Hindlimb muscle (tissue), 1 donor: ENCODE results near the gene PDGFB. TPM values are rescaled to one million over a fixed set of nuclear protein-coding genes. Genes with fewer than 3 reads are reported as not detected.

ENCODE experiments used
- DNase-seq: peaks from one replicate; pipeline ENCODE4 v3.0.0-alpha.2; 2013
- polyA plus RNA-seq: library from polyadenylated mRNA; unstranded; fragments of 120-200 nt; gene quantifications from one replicate; pipeline ENCODE4 v1.2.1, GENCODE V29; 2013; ENCODE audit not compliant: insufficient read length

PDGFB gene
- polyA plus RNA-seq, 1 donor, result 26.6 TPM

DNA sequence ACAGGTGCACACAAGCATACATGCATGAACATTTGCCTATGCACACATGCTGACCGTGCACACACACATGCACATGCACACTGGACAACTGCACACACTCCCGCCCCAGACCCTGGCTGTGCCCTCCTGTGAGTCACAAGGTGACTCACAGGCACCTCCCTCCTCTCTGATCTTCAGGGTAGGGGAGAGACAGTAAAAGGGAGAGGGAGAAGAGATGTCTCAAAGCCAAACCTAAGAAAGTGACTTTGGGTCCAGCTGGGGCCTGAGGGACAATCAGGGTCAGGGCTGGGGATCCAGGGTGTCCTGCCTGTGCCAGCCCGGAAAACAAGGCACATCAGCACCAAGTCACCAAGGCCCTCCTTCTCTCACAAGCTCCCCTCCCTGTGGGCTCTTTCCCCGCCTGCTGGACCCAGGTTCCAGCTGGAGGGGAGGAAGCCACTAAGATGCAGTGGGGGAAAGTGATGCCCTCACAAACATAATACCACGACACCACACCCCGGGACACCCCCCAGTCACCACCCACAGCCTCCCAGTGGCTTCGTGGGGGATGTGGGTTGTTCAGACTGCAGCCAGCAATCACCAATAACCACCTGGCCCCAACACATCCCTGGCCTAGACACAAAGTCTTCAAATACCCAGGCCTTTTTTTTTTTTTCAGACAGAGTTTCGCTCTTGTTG is 39.3 kb downstream of the PDGFB start:
- no peak for DNase-seq

DNA sequence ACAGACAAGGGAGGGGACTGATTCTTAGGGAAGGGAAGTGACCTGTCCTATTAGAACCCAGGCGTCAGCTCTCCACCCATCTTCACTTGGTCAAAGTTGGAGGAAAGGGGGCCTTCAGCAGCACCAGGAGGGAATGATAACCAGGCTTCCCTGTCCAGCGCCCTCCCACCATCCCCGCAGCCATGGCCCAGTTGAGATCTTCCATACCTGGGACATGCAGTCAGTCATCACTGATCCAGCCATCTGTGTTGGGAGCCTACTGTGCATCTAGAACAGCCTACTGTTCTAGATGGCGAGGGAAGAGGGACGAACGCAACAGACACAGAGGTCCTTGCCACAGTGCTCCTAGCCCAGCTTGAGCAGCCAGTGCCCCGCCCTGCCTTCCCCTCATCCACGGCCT is 40.6 kb downstream of the PDGFB start:
- DNase-seq, result no peak

DNA sequence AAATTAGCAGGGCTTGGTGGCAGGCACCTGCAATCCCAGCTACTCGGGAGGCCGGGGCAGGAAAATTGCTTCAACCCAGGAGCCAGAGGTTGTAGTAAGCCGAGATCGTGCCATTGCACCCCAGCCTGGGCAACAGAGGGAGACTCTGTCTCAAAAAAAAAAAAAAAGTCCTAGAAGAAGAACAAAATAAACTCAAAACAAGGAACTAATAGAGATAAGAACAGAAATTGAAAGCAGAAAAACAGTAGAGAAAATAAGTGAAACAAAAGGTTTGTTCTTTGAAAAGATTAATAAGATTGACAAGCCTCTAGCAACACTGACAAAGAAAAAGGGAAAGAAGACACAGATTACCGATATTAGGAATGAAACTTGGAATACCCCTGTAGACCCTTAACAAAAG is 47.2 kb downstream of the PDGFB start:
- DNase-seq, result no peak

DNA sequence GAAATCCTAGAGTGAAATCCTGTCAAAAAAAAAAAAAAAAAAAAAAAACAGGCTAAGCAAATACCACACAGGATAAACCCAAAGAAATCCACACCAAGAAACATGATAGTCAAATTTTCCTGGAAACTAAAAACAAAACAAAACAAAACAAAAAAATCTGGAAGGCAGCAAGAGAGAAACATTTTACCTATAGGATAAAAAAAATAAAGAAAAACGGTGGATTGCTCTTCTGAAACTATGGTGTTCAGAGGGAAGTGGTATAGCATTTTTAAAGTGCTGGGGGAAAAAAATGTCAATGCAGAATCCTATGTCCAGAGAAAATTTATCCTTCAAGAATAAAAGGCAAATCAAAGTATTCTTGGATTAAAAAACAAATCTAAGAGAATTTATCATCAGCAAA is 50.7 kb downstream of the PDGFB start:
- DNase-seq, result no peak

DNA sequence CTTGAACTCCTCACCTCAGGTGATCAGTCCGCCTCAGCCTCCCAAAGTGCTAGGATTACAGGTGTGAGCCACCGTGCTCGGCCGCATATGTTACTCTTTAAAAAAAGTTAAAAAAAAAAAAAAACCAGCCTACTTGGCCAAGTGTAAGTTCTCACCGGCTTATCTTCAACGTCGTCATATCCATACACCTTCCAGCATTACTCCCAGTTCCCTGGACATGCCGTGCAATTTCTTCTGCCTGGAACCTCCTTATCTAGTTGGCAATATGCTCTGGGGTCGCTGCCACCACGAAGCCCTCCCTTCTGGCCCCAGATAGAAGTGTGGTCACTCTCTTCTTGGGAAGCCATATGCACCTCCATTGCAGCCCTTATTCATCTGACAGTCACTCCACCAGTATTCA is 56.0 kb downstream of the PDGFB start:
- DNase-seq, result no peak

DNA sequence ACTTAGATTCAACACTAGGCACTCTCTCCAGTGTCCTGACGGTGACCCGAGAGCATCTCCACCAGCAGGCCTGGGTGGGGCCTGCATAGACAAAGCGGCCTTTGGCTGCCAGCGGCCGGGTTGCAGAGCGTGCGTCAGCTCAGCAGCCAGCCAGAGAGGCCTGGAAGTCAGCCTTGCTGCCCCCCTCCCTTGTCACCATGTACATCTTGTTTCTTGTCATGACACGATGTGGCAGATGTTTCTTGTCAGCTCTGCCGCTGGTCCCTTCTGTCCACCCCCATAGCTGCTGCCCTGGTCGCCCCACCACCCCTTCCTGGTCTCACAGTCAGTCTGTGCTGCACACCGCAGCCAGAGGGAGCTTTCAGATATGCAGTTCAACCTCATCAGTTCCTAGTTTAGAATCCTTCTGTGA is 59.2 kb downstream of the PDGFB start:
- peak; percentile 61 for DNase-seq

DNA sequence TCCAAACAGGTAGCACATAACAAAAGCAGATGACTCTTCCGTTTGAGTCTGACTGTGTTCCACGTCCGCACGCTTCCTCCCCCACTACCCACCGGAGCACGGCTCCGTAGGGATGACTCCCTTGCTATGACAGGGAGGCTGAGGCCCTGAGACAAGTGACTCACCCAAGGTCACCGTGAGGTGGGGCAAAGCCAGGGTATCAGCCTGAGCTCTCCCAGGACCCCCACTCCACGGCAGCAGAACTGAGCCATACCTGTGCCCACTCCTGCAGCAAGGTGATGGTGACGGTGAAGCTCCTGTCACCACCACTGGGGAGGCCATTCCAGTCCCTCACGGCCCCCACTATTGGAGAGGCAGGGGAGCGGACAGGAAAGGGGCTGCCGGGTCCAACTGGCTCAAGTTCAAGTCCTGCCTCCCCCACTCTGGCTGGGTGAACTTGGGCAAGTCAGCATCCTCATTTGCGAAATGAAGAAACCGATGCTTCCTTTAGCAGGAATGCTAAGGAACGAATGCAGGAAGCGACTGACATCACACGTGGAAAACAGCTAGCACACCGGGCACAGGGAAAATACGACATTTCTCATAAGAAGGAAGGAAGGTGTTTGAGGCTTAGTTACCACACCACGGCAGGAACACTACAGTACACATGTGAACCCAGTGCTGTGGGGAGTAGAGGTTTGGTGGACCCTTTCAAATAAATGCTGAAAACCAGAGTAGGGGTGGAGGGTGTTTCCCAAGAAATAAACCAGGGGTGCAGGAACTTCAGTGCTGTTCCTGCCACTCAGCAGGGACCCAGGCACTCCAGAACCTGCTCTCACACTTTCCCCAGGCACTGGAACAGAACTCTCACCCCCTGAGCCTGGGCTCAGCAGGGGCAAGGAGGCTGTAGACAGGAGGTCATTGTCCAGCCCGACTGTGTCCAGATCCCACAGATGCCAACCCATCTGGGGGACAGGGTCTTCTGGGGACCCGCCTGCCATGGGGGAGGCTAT is 59.9 kb downstream of the PDGFB start:
- no peak for DNase-seq

DNA sequence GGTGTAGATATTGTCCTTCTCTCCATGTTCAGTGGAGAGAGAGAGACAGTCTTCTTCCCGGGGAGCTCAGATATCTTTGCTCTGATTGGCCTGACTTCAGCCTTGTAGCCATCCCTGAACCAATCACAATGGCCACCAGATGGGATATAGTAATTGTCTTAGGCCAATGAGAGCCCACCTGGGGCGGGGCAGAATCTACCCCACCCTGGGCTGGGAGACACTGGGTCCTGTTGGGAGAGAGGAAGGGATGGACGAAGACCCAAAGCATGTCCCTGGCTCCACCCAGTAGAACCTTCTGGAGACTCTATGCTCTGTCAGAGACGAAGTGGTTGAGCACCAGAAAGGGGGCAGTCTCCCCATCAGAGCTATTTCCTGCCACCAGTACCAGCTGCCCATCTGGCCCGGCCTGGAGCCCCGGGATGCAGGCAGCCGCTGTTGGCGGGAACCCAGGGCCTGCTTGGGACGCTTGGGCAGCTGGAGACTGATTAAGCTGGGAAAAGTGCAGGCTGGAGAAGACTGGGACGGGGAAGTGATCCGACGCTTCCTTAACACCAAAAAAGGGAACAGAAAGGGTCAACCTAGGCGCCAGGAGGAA is 60.7 kb downstream of the PDGFB start:
- DNase-seq, result no peak

DNA sequence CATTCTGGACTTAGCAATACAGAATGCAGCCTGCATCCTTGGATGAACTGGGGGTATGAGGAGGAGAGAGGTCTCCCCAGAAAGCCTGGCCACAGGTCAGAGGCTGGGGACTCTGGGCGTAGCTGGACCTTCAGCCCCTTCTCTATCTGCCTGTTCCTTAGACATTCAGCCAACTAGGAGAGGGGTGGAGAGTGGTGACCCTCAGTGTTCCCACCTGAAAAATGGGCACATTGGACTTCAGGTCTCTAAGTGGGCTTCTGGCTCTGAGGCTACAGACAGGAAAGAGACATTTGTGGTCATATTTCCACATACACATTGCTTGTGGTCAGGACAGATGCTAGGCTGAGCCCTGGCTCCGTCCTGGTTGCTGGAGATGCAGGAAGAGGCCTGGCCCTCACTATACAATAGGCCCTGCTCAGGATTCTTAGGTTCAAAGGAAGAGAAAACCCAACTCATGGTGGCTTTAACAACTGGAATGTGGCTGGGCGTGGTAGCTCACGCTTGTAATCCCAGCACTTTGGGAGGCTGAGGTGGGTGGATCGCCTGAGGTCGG is 62.2 kb downstream of the PDGFB start:
- DNase-seq, result no peak

DNA sequence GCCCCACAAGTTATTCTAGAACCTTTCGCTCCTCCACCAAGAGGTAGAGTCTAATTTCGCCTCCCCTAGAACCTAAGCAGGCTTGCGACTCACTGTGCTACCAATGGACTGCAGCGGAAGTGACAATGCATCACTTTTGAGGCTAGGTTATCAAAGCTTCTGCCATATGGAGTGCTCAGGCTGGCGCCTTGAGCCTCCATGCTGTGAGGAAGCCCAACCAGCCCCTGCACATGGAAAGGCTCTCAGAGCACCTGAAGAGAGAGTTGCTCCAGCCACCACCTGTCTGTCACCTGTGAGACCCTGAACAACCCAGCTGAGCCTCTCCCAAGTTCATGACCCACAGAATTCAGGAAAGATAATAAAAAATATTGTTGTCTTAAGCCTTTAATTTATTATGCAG is 63.0 kb downstream of the PDGFB start:
- no peak for DNase-seq

DNA sequence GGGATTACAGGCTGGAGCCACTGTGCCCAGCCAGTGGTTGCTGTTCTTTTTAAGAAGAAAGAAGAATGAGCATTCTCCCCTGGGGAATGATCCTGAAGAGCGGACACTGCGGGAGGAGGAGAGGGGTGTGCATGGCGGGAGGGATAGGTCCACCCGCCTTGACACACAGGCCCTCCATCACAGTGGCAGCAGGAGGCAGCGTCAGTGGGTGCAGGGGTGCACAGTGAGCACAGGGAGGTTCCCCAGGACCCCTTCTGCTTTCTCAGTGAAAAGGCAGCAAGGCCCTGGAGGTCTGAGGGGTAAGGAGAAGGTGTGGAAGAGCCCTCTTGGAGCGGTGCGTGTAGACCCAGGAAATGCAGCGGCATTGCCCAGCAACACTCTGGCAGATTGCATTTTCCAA is 63.4 kb downstream of the PDGFB start:
- DNase-seq, result no peak

DNA sequence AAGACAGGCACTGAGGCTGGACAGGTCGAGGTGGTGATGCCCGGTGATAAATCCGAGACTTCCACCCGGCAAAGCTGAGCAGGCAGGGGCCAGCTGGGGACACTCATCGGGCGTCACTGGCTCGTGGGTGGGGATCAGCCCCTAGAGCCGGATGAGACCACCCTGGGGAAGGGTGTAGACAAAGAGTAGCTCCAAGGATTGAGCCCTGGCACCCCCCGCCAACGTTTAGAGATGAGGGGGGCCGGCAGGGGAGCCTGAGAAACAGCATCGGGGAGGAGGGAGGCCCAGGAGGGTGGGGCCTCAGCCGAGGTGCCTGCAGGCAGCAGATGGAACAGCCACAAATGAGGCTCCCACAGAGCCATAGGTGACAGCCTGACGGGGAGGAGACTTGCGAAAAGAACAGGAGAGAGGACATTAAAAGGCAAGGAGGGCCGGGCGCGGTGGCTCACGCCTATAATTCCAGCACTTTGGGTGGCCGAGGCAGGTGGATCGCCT is 64.9 kb downstream of the PDGFB start:
- no peak for DNase-seq

DNA sequence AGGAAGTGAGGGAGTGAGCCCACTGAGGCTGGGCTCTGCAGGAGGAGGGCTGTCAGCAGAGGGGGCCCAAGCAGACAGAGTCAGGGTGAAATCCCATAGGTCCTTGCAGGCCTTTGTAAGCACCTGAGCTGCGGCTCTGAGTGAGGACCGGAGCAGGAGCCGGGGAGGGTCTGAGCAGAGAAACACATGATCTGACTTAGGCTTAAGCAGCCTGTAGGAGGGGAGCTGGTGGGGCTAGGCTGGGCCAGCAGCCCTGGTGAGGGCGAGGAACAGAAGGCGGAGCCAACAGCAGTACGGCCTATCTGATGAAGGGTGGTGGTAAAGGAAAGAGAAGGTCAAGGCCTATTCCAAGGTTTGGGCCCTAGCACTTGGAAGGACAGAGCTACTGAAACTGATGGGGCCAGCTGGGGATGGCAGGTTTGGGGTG is 65.4 kb downstream of the PDGFB start:
- DNase-seq, result no peak

DNA sequence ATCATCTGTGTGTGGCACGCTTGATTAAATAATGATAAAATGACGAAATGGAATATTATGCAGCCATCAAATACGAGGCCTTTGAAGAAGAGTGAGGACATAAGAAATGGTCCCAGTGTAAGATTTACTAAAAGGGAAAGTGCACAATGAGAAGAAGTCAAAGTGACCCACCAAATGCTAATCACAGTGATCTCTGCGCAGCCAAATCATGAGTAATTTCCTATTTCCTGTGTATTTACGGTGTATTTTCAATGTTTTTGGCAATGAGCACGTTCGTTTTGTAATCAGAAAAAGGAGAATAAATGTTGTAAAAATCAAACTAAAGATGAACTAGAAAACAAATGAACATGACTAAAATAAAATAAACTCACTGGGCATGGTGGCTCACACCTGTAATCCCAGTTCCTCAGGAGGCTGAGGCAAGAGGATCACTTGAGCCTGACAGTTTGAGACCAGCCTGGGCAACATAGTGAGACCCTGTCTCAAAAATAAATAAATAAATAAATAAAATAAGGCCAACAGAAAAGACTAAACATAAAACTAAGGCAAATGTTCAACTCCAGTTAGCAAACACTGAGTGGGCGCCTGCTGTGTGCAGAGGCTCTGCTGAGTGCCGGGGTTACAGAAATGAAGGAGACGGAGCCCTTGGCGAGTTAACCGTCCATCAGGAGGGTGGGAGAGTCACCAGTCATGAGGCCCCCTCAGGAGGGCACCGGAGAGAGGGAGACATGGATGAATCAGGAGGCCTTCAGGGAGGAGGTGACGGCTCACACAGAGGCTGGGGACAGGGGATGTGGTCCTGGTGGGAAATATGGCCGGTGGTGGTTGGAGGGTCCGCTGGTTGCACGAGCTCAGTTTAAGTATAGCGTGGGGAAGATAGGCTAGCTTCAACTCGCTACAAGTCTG is 66.3 kb downstream of the PDGFB start:
- DNase-seq, result no peak

DNA sequence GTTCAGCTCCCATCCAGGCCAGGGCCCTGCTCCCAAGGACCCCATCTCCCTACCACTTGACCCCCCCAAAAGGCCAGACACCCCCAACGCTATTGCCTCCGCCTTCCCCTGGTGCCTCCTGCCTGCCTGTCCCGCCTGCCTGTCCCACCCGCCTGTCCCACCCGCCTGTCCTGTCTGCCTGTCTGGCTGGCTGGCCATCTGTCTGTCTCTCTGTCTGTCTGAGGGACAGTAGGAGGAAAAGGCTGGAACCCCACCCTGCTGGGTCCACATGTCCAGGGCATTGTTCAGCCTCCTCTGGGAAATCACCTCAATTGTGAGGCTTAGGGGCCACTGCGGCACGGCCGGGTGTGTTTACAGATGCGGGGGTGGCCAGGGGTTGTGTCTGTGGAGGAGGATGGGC is 67.0 kb downstream of the PDGFB start:
- no peak for DNase-seq

DNA sequence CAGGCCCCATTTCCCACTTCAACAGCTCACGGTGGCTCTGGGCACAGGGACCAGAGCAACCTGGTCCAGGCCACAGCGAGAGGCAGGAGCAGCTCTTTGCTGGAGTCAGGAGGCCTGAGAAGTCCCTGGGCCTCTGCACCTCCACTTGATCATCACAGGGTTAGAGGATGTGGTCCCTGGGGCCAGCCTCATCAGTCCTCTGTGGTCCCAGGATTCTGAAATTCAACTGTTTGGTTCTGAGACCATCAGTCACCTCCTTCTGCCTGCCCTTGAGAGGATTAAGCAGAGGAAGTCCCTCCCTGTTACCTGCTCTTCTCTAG is 67.4 kb downstream of the PDGFB start:
- no peak for DNase-seq

DNA sequence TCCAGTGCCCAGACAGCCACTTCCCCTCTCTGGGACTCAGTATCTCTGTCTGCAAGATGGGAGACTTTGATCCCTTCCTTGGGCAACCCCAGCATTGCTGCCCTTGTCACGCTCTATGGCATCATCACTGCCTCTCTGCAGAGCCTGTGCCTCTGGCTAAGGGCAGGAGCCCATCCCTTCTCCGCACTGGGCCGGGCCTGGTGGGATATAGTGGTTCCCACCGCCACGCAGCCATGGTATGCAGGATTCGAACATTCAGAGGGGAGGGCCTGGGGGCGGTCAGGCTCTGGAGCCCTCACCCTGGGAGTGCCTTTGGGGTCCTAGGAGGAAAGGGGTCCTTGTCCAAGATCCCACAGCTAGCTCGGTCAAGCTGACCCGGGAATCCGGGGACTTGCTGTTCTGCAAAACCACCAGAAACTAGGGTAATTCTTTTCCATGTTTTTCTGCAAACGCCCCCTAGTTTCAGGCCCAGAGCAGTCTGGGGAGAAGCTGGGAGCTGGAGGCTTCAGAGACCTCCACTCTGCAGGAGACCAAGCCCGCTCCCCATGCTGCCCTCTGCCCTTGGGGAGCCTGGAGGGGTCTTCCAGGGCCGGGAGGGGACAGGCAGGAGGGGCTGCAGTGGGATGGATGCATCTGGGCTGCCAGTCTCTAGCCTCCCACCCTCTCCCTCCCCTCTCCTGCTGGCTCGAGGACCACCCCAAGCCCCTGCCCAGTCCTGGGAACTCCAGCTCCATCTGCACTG is 67.9 kb downstream of the PDGFB start:
- DNase-seq, result no peak

DNA sequence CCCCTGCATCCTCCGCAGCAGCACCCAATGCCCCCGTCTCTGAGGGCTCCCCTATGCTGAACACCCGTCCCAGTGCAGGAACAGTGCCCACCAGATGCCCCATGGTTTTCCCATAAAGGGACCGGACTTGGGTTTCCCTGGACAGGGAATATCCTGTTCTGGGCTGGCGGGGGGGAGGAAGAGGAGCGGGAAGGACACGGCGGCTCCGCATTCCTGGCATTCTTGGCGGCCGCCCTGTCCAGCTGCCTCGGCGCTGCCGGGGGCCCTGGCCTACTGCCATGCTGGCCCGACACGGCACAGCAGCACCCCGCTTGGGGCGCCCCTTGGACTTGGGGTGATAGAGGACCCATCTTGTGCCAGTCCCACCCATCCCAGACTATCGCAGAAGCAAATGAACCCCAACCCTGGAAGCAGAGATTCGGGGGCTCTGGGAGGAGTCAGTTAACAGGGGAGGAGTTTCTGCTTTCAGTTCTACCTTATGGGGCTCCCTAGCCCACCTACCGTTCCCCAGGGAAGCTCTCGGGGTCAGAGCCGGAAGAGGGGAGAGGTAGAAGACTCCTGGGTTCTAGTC is 68.6 kb downstream of the PDGFB start:
- no peak for DNase-seq

DNA sequence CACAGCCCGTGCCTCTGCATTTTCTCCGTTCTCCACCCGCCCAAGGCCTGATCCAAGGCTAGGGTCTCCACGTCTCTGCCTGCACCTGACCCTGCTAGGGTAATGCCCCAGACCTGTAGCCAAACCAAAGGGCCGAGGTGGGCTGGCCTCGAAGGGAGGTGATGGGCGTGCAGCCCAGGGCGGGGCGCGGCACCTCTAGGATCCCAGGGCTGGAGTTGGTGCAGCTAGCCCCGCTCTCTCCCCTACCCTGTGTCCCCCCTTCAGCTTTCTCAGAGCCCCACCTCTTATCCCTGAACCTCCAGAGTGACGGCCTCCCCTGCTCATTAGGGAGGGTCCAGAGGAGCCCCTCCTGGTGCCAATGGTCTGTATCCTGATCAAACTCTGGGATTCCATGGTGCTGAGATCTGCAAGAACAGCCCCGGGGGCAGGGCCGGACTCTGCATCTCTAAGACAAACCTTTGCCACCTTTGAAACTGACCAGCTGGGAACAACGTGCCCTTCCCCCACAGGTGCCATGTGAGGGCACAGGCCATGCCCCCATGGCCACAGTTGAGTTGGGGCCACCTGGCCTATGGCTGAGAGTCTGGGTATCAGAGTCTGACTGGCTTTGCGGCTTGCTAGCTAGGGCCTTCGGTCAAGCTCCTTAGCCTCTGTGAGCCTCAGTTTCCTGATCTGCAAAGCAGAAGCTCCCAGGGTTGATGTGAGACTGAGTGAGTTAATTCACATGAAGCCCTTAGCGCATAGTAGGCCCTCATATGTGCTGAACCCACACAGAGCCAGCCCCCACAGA is 69.2 kb downstream of the PDGFB start:
- no peak for DNase-seq
